AG08396 (cell line): ENCODE measurements around the gene RAB9A.
"Not testable (repeated sequence)": the region's sequence is repeated elsewhere in the genome, so short reads cannot be mapped to it uniquely, and the experiment has no call there.

Experiments used
- DNase-seq: peaks from one replicate; pipeline ENCODE4 v3.0.0; 2012; ENCODE audit warnings: low spot score, mixed read lengths

RAB9A gene, protein sequence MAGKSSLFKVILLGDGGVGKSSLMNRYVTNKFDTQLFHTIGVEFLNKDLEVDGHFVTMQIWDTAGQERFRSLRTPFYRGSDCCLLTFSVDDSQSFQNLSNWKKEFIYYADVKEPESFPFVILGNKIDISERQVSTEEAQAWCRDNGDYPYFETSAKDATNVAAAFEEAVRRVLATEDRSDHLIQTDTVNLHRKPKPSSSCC

DNA sequence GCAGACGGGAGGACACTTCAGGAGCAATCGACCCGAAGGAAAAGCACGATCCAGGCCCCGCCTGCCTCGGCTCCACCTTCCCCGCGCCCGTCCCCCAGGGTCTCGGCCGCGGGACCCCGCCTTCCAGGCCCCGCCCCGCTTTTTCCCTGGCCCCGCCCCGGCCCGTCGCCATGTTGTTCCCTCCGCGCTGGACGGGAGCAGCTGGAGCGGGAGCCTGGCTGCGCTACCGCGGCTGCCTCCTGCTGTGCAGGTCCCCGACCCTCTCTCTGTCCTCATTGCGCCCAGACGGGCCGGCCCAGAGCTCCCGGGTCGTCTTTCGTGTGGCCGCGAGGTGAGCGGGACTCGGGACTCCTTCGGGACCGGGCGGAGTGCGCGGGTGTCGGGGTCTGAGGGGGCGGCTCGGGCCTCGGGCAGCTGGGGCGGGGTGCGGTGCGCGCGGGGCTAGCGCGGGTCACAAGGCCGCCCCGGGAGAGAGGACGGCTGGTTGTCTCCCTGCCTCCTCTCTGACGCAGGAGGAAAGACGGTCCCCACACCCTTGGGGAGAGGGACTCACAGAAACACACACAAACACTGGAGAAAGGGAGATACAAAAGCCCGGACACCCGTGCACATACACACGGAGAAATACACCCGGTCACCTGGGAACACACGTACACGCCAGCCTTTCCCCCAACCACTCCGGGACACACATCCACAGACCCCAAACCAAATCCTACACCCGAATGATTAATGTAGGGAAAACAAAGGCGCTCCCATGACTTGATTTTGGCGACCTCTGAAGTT is at the start of gene RAB9A:
TSS of gene RAB9A (plus strand) at position 171 of the 783 bp plus-strand sequence. CDS start 19,619 bp downstream, outside the sequence.
- DNase-seq = peak; percentile 95

DNA sequence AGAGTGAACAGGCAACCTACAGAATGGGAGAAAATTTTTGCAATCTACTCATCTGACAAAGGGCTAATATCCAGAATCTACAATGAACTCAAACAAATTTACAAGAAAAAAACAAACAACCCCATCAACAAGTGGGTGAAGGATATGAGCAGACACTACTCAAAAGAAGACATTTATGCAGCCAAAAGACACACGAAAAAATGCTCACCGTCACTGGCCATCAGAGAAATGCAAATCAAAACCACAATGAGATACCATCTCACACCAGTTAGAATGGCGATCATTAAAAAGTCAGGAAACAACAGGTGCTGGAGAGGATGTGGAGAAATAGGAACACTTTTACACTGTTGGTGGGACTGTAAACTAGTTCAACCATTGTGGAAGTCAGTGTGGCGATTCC is 47.2 kb upstream of the RAB9A start:
- DNase-seq = not testable (repeated sequence)

DNA sequence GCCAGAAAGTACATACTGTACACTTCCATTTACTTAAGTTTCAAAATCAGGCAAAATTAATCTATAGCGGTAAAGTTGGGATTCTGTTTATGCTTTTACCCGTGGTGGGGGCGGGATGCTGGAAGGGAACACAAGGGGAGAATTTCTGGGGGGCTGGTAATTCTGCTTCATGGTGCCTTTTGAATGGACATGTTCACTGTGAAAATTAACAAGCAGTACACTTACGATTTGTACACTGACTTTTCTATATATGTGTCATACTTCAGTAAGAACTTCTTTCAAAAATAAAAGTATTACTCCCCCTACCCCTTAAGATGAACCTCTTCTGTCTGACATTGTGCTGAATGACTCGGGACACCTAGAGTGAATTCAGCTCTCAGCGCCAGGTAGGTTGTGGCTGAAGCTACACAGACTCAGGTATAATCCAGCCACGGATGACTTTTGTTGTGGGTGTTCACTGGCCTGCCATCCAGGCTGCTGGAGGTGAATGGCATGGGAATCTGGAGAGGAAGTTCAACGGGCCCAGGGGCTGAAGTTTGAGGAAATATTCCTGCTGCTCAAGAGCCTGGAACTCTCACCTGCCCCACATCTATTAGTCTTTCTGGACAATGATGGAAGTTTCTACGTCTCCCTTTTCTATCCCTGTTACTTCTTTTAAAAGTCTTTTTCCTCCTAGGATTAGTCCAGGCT is 43.3 kb upstream of the RAB9A start:
- no peak for DNase-seq

DNA sequence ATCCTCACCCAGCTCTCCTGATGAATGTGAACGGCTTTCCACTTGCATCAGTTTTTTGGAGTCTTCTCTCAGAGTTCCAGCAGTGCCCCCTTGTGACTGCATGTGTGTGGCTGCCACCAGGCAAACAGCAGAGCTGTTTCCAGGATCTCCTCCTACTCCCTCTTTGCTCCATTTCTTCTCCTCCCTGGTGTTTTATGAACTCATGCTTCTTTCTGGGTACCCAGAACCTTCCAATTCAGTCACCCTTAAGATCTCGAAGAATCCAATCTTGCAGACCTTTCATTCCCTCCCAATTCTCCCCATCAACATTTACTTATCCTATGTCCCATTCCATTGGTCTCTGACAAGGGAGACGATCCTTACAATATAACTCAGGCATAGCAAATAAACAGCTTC is 42.8 kb upstream of the RAB9A start:
- peak; percentile 45 for DNase-seq

DNA sequence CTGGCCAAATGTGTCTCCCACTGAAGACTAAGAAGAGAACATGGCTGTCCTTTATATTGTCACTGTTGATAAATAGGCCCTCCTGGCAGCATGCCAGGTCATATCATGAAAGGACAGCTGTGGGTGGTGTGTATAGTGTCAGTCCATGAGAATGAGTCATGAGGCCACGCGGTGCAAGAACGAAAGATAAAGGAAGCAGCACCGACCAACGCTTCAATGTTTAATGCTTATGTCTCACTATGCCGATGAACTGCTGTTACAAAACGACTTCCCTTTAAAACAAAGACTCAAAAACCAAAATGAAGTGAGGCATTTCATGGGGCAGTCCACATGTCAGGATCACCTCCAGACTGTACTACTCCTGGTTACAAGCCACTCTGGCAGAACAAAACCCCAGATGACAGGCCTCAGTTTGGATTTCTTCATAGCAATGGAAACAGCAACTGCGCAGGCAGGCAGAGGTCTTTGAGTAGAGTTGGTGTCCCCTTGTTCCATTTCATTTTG is 41.2 kb upstream of the RAB9A start:
- DNase-seq = peak; percentile 28

DNA sequence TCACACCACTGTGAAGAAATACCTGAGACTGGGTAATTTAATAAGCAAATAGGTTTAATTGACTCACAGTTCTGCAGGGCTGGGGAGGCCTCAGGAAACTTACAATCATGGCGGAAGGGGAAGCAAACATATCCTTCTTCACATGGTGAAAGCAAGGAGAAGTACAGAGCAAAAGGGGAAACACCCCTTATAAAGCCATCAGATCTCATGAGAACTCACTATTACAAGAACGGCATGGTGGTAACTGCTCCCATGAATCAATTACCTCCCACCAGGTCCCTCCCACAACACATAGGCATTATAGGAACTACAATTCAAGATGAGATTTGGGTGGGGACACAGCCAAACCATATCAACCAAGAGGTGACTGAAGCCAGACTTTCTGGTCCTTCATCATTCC is 40.6 kb upstream of the RAB9A start:
- not testable (repeated sequence) for DNase-seq

DNA sequence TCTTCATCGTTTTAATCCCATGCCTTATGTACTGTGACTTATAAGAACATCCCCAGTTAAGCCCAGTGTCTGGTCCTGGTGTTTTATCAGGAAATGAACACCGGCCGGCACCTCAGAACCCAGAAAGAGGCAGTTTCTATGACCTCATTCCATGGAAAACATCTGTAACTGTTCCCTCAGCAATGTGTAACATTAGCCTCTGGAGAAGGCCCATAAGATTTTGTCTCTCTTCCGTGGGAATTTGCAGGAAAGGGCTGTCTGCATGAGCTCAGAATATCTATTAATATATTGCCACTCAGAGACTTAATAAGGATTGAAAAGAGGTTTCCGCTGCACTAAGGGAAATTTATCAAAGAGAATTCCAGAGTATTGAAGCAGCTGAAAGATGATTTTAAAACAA is 39.1 kb upstream of the RAB9A start:
- DNase-seq = no peak

DNA sequence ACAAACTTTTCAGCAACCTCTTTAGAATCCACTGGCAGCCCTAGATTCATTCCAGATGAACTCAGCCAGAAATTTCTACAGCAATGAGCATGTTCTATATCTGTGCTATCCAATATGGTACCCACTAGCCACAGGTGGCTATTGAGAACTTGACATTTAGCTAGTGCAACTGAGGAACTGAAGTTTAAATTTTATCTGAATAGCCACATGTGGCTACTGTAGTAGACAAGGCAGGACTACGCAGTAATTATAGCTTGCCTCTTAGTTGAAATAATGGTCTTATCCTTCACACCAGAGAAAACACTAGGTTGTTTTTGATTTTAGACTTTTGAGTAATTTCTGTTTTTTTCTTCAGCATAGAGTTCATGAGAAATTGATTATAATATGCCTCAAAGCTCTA is 38.6 kb upstream of the RAB9A start:
- no peak for DNase-seq

DNA sequence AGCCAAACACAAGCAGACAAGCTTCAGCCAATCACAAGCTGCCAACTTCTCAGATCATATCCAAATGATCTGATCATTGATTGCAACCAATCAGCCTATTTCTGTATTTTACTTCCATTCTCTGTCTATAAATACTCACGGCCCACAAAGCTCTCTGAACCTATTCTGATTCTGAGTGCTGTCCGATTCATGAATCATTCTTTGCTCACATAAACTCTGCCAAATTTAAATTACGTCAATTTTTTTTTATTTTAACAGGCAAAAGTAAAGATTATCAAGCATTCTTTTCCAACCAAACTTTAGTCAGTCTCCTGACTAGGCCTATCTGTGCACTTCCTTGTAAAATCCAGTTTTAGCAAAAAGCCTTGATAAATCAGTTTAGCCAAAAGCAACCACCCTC is 37.8 kb upstream of the RAB9A start:
- no peak for DNase-seq

DNA sequence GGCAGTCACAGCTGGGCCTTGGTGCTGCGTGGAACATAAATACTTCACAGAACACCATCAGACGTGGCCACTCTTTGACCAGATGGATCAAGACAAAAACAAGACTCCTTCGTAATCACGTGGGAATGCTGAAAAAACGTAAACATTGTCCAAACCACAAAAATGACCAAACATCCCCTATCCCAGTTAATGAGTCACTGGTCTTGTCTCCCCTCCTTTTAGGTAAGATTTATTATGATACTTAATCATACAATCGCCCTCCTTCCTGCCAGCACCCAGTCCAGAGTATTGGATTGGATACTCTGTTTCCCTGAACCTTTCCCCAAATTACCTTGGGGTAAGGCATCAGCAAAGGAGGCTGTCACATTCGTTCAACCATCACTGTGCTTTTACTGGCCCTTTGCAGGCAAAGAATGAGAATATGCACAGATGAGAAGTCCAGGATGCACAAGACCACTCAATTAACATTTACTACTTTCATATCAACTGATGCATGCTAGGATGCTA is 36.6 kb upstream of the RAB9A start:
- DNase-seq = peak; percentile 61

DNA sequence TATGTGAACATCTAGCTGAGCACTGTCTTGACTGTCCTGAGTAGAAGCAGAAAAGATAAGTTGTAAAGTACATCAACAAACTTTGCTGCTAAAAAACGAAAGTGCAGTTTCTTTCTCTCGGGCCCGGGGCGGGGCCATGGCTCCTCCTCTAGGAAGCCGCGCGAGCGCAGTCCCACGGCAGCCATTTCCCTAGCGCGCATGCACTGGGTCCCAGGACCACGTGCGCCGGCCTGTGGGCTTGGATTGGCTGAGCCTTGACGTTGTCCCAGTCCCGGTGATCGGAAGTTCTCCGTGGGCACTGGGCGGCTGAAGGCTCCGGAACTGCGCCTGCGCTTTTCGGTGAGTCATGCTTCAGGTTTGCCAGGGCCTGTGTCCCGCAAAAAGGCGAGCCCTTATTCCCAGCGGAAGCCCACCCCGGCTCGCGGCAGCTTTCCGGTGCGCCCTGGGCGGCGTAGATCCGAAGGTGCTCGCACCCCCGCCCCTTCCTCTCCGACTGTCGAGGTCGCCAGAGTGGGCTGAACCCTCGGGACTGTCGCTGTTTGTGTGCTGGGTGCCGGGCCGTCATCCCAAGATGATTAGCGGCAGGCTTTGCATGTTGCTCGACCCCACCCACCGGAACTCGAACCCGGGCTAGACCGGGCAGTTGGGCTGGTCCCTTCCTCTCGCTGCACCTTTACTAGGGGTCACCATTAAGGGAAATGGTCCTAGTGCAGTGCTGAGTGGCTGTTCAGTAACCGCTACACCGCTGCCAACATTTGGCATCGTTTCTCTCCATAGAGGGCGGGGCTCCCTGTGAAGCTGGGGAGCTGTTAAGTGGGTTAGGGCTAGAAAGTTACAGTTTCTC is 35.9 kb upstream of the RAB9A start, which contains the start of gene TCEANC:
TSS of gene TCEANC (plus strand) at position 292 of the 844 bp plus-strand sequence. CDS start 9,368 bp downstream, outside the sequence.
- peak; percentile 96 for DNase-seq

DNA sequence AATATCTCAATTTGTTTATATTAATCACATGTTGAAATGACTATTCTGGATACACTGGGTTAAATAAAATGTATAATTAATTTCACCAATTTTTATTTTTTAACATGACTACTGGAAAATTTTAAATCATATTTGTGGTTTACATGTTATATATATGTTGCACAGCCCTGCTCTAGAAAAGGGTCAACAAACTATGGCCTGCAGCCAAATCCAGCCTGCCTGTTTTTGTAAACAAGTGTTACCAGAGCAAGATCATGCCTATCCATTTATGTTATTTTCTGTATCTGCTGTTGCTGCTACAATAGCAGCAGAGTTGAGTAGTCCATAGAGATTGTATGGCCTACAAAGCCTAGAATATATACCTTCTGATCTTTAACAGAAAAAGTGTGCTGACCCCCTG is 34.8 kb upstream of the RAB9A start:
- DNase-seq = no peak

DNA sequence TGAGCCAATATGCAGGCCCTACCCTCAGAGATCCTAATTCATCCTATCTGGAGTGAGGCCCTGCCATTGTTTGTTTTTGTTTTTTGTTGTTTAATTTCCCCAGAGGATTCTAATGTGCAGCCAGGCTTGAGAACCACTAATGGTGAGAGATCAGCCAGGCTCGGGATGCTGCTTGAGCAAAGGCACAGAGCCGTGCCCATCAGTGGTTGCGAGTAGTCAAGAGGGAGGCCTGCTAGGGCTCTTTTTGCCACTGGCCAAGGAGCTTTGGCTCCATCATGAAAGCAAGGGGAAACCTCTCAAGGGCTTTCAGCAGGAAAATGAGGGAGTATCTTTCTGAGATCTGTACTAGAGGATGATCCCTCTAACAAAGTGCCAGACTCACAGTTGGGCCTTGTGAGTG is 33.3 kb upstream of the RAB9A start:
- DNase-seq = no peak

DNA sequence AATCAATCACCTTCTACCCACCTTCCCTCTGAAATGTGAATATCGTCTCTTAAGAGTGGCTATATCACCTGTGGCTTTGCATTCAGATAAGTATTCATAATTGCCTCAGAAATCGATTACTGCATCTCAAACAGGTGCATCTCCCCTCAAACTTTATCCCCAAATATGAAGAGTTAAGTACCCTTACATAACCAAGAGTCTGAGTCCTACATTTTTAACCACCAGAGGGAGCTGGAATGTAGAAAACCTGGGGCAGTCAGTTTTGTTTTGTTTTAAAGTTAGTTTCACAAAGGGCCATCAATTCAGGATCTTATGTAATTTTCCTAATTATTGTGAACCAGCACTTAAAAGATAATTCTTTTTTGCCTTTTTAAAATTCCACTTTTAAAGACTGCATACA is 30.3 kb upstream of the RAB9A start:
- peak; percentile 33 for DNase-seq

DNA sequence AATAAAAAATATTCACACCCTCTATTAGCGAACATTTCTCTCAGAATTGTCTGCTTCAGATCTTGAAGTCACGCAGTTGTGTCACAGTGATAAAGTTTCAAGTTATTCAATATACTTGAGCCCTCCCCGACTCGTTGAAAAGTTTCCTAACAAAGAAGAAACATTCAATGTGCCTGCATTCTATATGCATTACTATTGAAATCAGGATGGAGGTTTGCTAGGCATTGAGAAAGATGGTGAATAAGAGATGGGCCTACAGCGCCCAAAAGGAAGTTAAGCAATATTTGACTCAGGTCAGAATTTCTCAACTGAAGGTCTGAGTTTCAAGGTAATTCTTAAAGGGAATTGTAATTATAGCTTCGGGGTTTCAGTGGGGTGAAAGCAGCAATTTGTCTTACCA is 29.9 kb upstream of the RAB9A start:
- DNase-seq = no peak

DNA sequence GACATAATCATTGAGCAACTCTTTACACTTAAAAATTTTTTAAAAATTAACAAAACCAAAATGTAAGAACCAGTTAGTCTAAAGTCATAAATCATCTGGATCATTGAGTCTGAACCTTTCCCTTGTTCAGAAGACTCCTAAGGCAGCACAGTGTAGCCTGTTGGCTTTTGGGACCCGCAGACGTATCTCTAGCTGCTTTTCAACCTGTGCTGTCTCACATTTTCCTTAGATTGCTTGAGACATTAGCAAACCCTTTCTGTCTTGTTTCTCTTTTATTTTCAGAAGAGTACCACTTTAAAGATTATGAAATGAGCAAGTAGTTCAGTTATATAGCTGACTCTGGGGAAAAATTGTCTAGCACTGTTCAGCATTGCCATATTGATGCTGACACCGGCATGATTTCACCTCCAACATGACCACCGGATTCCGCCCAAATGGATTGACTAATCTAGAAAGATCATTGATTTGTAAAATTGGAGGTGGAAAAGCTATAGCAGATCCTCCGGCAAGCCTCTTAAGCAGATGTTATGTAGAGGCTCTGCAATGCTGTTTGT is 27.1 kb upstream of the RAB9A start:
- no peak for DNase-seq

DNA sequence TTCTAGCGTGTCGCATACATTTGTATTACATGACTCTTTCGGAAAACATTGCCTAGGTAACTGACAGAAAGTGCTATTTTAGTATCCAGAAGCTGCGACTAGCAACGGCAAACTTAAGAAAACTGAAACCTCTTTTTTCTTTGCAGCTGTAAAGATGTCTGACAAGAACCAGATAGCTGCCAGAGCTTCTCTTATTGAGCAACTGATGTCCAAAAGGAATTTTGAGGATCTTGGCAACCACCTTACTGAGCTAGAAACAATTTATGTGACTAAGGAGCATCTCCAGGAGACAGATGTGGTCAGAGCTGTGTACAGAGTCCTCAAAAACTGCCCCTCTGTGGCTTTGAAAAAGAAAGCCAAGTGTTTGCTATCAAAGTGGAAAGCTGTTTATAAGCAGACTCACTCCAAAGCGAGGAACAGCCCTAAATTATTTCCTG is 26.6 kb upstream of the RAB9A start:
- DNase-seq = no peak

DNA sequence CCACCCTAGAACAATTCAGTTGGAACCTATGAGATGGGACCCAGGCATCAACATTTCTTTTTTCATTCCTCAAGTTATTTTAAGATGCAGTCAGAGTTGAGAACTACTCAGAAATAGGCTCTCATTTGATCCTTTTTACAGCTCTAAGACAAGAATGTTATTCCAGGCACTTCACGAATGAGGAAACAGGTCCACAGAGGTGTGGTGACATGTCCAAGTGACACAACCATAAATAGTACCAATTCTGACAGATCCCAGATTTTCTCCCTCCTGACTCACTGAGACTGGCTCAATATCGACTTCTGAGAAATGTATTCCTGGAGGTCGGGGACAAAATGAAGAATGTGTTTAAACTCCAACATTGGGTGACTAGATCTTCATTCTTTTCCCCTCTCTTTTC is 24.9 kb upstream of the RAB9A start:
- no peak for DNase-seq

DNA sequence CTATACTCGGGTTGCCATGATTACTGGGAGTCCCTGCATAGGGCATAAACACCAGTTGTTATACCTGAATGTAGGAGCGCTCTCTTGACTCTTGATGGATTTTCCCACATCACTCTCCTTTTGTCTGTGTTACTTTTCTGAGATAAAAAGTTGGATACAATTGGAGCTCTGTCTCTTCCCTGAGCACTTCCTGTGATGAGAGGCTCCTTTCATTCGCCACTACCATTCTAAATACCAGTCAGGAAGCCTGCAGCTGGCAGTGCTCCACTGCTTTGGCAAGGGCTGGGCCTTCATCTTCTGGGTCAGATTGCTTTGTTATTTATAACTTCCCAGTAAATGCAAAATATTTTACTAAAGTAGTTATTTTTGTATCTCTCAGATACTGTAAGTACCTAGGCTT is 22.1 kb upstream of the RAB9A start:
- no peak for DNase-seq

DNA sequence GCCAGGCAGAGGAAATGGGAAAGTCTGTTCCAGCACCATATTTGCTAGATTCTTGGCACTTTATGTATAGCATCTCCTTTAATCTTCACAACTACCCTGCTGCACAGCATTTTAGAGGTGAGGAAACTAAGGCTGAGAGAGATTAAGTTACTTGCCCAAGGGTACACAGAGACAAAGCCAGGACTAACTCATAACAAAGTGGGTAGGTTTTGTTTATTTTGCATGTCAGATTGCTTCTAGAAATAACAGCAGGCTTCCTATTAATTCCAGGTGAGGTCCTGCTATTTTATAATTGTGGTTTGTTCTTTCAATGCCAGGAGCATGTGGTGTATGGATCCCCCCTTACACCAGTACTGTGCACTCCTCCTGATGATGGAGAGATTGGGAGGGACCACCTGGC is 21.0 kb upstream of the RAB9A start:
- DNase-seq = no peak

DNA sequence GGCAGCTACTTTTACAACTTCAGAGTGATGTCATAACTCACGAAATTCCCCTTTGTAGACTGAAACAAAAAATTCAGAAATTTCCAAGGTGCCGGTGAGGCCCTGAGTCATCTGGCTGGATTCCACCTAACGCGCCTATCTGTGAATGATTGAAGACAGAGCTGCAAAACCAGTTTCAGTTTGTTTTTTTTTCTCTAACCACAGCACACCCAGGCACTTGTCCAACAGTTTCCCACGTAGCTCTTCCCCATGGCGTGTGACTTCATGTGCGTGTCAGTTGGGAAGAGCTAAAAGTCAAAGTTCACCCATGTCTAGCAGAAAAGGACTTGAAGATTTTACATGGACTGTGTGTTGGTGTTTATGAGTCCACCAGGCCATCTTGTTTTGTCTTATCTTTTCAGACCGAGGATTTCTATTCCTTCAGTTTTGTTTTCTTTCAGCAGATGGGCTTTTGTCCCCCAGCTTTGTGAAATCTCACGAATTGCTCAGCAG is 19.6 kb upstream of the RAB9A start:
- DNase-seq = peak; percentile 73
